Sigmoid colon (tissue), 4 donors: ENCODE data around the gene PTBP1.

Source experiments
- CTCF ChIP-seq, 4 experiments: fragments of 450-650 bp in 3 of 4; fragments of 200-600 bp in 1 of 4; IDR thresholded peaks; one replicate each; pipeline ENCODE4 v1.5.1; 2016 to 2019; ENCODE audit warnings: antibody characterized with exemption in 4 of 4, mild to moderate bottlenecking in 3 of 4, moderate library complexity in 2 of 4
- EP300 ChIP-seq, 4 donors: sonication (generic); formaldehyde crosslinking; IDR thresholded peaks; one replicate each; pipeline ENCODE4 v1.6.1; 2017; ENCODE audit warnings: antibody characterized with exemption in 4 of 4
- POLR2A ChIP-seq, 2 donors: fragments of 450-650 bp; IDR thresholded peaks; one replicate each; pipeline ENCODE4 v1.6.1; 2016; ENCODE audit warnings: antibody characterized with exemption in 2 of 2, mild to moderate bottlenecking in 2 of 2, moderate library complexity in 2 of 2
- POLR2AphosphoS5 ChIP-seq, 4 donors: sonication (generic); formaldehyde crosslinking; IDR thresholded peaks; one replicate each; pipeline ENCODE4 v1.6.1; 2017; ENCODE audit warnings: antibody characterized with exemption in 4 of 4

- no peak for TF ChIP-seq CTCF (IDR thresholded peaks at IDR 0.05)
- no peak for TF ChIP-seq POLR2A (IDR thresholded peaks at IDR 0.05)
- TF ChIP-seq POLR2AphosphoS5 (IDR thresholded peaks at IDR 0.05) = no peak
- no peak for TF ChIP-seq EP300 (IDR thresholded peaks at IDR 0.05)
Observed at GRCh38 chr19:765179-765738, 32.0 kb upstream of the PTBP1 start.
